Left lobe of liver (tissue), 2 donors: ENCODE results near the gene BMF. TPM values are rescaled to one million over a fixed set of nuclear protein-coding genes. Genes with fewer than 3 reads are reported as not detected.
"Not testable (repeated sequence)": the region's sequence is repeated elsewhere in the genome, so short reads cannot be mapped to it uniquely, and the experiment has no call there.

Experiments
- ATAC-seq: fragments of 200-7000 bp; cut with Tn5 transposase; one replicate; pipeline ENCODE4 v1.9.1; 2020; ENCODE audit warnings: mild to moderate bottlenecking, moderate library complexity
- DNase-seq: peaks from one replicate; pipeline ENCODE4 v3.0.0-alpha.2; 2020; ENCODE audit warnings: low spot score
- total RNA-seq: library from RNA; stranded (reverse); gene quantifications from one replicate; pipeline ENCODE4 v1.2.1, GENCODE V29; 2021
- donor health status: DM: no; HTN: no; CAD: no; lungs with moderate emphysema.
- donor health status: DM: no; HTN: yes; CAD: no.

BMF gene, protein sequence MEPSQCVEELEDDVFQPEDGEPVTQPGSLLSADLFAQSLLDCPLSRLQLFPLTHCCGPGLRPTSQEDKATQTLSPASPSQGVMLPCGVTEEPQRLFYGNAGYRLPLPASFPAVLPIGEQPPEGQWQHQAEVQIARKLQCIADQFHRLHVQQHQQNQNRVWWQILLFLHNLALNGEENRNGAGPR
- 3.3 TPM for total RNA-seq

GRCh38 chr15:40108855-40109735 lies at the start of gene BMF:
BMF (minus strand) TSS chr15:40108879; CDS start chr15:40106086, 2,793 bp downstream.
- ATAC-seq (peak; percentile 76), DNase-seq (peak; percentile 100)

DNA sequence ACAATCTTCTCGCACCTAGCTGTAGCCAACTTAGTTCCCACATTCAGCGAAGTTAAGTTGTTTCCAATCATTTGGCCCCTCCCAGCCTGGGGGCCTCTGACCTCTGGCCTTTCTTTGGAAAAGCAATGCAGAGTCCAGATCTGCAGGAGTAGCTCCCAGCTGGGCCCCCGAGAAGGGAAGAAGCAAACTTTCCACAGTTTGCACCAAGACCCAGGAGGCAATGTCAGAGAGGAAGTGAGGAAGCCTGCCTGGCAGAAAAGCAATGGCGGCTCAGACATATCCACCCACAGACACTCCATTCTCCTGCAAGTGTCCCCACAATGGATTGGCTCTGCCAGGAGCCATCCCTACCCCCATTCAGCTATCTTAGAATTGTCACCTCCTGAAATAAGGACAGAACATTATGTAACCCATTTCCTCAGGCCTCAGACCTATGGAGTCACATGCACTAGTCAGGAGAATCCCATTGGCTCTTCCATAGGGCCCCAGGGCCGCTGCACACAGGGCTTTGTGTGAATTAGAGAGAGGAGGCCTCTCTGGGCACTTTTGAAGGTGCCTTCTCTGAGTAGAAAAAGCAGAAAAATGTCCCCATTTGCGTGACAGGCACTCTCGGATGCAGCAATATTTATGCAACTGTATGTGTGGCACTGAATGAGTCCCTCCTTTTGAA lies 49.2 kb upstream of the BMF start:
- no peak for DNase-seq
- ATAC-seq, result no peak

DNA sequence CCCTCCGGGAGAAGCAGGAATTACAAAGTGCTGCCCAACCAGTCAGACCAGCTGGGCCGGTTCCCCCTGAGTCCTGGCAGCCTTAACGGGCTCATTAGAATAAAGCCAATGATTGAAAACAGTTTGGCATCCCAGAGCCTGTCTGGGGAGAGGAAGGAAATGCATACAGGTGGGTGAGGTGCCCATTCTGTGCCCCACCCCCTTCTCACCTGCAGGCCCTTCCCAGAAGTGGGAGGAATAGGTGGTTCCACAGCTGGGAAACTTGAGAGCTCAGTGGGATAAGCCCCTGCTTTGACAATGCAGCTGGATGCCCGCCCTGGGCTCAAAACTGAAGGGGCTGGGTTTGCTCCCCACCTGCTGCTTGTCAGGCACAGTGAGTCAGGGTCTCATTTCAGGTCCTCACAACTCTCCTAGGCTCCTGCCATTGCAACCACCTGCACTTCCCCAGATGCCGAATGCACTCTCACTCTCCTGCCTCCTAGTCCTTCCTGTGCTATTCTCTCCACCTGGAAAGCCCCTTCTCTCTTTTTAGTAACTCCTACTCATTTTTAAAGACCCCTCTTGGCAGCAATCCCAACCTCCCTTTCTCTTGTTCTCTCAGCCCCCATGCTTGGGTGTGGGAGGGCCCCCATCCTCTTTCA lies 46.7 kb upstream of the BMF start:
- DNase-seq (no peak), ATAC-seq (no peak)

DNA sequence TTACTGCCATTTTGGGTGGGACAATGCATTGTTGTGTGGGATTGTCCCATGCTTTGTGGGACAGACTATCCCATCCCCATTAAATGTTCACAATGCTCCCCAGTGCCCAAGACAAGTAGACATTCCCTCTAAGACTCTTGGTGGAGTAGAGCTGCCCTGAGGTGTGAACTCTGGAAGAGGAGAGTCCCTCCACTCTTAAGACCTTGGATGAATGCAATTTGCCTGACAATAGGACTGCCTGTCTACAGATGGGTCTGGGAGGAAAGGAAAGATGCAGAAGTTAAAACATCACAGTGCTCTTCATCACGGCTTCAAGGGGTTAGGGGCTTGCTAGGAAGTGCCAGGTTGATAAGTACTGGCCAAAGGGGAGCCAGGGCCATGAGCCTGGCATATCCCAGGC lies 46.1 kb upstream of the BMF start:
- ATAC-seq, DNase-seq: not testable (repeated sequence)

GRCh38 chr15:40151991-40152390 lies 43.3 kb upstream of the BMF start:
- ATAC-seq (no peak), DNase-seq (no peak)

DNA sequence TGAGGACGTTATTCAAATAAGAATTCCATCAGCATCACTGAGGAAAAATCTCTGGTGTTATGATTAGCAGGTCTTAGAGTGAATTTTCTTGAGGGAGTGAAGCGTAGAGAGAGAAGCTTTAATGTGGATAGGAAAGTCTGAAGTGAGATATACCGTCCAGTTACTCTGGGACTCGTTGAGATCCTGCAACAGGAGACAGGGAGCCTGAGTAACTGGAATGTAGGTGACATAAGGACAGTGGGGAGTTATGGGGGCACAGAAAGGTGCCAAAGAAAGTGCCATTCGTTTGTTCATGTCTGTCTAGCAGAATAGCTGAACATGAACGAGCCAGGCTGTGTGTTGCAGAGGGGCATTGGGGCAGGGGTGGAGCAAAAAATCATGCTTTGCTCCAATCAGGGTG lies 42.8 kb upstream of the BMF start:
- DNase-seq (no peak), ATAC-seq (no peak)

DNA sequence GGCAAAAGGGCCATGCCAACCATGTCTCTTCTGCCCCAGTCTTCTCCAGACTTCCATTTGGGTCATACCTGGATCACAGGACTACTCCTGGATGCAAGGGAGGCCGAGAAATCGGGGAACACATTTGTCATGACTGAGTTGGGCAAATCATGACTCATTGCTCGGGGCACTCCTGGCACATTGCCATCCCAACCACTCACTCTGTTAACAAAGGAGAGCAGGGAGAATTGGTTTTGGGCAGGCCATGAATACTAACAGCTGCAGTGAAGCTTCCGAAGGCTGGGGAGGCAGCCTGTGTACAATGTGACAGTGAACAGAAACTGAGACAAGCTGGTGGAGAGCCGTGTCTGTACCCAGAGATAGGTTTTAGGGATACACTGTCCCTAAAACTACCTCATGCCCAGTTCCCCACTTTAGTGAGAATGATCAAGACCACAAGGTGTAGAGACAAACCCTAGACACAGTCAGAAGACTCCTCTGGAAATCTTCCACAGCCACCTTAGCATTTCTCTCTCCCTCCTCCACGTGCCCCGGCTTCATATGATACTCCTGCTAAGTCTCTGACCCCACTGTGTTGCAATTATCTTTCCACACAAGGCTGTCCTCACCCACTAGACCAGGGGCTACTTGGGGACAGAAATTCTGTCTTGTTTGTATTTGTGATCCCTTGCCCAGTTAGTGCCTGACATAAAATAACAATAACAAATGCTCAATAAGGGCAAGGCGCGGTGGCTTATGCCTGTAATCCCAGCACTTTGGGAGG lies 41.7 kb upstream of the BMF start:
- ATAC-seq, result peak; percentile 13

DNA sequence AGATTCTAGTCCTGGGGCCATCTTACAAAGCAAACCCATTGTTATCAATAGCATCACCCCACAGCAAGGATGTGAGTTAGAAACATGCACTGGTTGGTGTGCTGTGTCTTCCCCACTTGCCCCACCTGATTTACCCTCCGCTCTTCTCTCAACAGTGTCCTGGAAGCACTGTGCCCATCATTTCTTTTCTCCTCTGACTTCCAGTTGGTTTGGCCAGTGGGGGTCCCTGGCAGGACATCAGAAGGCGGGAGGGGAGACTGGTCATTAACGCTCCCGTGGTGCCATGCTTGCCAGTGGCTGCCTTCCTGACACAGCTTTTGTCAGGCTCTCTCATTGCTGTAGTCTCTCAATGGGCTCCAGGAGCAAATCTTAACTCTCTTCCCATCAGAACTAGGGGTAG lies 40.7 kb upstream of the BMF start:
- ATAC-seq, result no peak

More for the DNA sequence above, 41.7 kb upstream of the BMF start:
- DNase-seq, result no peak

GRCh38 chr15:40146037-40146436 lies 37.4 kb upstream of the BMF start:
- ATAC-seq (no peak), DNase-seq (no peak)

More for the DNA sequence above, 40.7 kb upstream of the BMF start:
- DNase-seq, result no peak

DNA sequence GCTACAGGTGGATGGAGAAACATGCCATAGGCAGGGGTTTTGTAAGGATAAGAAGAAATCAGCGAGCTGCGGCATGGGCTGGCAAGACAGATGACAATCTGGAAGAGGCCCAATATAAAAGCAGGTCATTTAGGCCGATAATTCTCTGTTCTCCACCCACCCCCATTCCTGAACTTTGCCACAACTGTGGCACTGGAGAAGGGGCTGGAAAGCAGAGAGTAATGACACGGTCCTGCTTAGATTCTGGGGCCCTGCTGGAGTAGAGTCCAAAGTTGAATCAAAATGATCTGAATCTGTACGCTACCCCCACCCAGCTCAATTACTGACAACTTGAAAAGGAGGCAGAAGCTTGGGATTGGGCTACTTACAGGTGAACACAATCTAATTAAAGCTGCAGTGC lies 33.7 kb upstream of the BMF start:
- peak; percentile 53 for DNase-seq
- peak; percentile 88 for ATAC-seq

- not testable (repeated sequence) for ATAC-seq, DNase-seq
These were observed 29.5 kb upstream of the BMF start for GRCh38 chr15:40138201-40138570.

DNA sequence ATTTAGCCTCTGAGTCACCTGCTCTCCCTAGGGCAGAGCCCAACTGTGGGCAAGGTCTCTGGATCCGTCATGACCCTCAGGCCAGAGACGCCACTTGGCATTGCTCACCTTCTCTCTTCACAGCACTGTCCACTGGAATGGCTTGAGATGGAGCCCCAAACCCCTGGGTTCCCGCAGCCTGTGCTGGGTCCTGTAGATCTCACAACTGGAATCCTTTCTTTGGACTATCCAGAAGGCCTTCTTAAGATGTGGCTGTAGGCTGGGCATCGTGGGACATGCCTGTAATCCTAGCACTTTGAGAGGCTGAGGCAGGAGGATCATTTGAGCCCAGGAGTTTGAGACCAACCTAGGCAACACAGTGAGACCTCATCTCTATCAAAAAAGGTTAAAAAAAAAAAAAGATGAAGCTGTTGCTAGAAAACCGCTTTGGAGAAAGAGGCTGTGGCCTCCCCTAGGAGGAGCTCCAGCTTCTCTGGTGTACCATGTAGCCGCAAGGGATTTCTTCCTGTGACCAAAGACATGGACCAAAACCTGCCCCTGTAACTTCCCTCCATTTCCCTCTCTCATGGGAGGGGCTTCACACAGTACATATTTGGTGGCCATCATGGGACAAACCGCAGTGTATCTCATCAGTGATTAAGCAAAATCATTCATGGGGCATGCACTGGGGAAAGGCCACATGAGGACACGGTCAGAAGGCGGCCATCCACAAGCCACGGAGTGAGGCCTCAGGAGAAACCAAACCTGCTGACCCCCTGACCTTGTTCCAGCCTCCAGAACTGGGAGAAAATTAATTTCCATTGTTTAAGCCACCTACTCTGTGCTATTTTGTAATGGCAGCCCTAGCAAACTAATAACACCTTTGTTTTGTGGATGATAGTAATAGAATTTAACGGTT lies 28.9 kb upstream of the BMF start:
- no peak for DNase-seq
- ATAC-seq, result no peak

DNA sequence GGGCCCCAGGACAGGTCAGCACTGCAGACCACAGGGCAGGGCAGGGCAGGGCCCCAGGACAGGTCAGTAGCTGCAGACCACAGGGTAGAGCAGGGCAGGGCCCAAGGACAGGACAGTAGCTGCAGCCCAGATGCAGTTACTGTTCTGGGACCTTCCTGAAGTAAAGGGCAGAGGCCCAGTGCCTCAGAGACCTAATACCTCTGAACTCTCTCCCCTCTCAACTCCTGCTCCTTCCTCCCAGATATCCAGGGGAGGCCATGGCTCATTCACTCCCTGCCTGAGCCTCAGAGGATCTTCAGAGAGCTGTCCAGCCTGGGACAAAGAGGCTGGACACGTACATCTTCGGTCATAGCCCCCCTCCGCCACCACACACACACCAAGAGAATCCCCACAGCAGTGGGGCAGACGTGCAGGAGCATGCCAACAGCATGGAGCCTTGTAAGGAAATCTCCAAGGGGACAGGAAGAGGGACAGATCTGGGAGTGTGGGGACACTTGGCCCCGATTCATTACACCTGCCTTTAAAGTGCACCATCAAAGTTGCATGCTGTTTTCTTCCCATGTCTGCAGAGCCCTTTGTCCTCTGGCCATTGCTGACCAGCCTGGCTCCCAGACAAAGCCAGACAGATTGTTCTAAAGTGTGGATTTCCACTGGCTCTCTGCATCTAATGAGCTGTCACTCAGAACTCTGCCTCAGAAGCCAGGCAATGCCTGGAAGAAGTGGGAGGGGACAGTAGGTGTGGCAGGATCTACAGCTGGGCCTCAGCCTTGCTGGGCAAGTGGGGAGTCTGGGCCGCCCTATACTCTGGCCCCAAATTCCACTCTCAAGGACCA lies 28.0 kb upstream of the BMF start:
- ATAC-seq (no peak), DNase-seq (no peak)

DNA sequence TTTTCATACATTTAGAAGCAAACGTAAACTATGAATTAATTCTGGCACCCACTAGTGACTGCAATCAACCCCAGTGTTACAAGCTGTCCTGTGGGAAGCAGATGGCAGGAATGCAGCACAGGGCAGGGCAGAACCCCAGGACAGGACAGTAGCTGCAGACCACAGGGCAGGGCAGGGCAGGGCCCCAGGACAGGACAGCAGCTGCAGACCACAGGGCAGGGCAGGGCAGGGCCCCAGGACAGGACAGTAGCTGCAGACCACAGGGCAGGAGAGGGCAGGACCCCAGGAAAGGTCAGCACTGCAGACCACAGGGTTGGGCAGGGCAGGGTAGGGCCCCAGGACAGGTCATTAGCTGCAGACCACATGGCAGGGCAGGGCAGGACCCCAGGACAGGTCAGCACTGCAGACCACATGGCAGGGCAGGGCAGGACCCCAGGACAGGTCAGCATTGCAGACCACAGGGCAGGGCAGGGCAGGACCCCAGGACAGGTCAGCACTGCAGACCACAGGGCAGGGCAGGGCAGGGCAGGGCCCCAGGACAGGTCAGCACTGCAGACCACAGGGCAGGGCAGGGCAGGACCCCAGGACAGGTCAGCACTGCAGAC lies 27.3 kb upstream of the BMF start:
- not testable (repeated sequence) for DNase-seq, ATAC-seq

DNA sequence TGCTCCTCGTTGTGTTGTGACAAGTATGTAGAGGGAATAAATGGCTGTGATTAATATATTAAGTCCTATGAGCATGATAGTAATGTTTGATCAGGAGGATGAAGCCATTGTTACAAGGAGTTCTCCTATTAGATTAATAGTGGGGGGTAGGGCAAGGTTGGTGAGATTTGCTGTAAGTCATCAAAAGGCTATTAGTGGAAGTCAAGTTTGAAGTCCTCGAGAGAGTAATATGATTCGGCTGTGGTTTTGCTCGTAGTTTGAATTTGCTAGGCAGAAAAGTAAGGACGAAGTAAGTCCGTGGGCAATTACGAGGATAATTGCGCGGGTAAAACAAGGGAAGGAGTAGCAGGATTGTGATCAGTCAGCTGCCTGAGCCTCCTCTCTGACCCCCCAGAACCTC lies 26.2 kb upstream of the BMF start:
- ATAC-seq (no peak), DNase-seq (no peak)

DNA sequence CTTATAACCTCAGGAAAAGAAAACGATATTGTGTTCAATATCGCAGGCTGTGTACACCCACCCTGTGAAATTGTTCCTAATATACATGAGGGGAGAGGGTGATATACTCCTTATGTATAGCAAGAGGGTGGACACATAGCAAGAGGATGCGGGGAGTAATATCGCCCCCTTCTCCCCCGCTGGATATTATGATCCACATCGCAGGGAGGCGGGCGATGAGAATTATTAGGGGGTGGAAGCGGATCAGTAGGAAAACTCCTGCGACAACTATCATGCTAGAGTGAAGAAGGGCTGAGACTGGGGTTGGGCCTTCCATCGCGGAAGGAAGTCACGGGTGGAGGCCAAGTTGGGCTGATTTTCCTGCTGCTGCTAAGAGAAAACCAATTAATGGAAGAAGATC lies 24.9 kb upstream of the BMF start:
- no peak for ATAC-seq
- no peak for DNase-seq

GRCh38 chr15:40130799-40131502 lies 22.3 kb upstream of the BMF start:
- DNase-seq, result no peak
- no peak for ATAC-seq

- ATAC-seq, result no peak
These were observed 21.4 kb upstream of the BMF start for GRCh38 chr15:40130118-40130517.

More at GRCh38 chr15:40130118-40130517, 21.4 kb upstream of the BMF start:
- no peak for DNase-seq
